B cell (primary cell): Measurements from ENCODE around the gene ZRANB1. TPM values are rescaled to one million over a fixed set of nuclear protein-coding genes. Genes with fewer than 3 reads are reported as not detected.

ENCODE experiments used
- ATAC-seq: fragments of 200-7000 bp; cut with Tn5 transposase; one replicate; pipeline ENCODE4 v1.10.0; 2021; ENCODE audit warnings: low read depth, mild to moderate bottlenecking, moderate number of reproducible peaks, moderate library complexity
- CTCF ChIA-PET: fragments of 350-600 bp; sonication (Branson Sonifier 250); formaldehyde crosslinking; loops from one replicate; lab custom pipeline; 2021; ENCODE audit warnings: antibody characterized with exemption, inconsistent platforms; lab: Charles Lee
- POLR2A ChIA-PET: fragments of 350-600 bp; sonication (Branson Sonifier 250); formaldehyde crosslinking; loops from one replicate; lab custom pipeline; 2021; ENCODE audit warnings: antibody characterized with exemption; lab: Charles Lee
- DNase-seq: peaks from one replicate; pipeline ENCODE4 v3.0.0; 2013
- H2AFZ ChIP-seq: 2 replicates; pipeline ENCODE4 v1.6.1; 2012; ENCODE audit warnings: mild to moderate bottlenecking, low read depth, low read length; ENCODE audit not compliant: insufficient read depth, poor library complexity, severe bottlenecking
- H3K27ac ChIP-seq, 2 donors: 1 replicate in 1 of 2; 2 replicates in 1 of 2; pipeline ENCODE4 v1.5.1; 2012 to 2013; ENCODE audit warnings: low read length in 2 of 2, mild to moderate bottlenecking in 2 of 2, moderate library complexity in 1 of 2
- H3K27me3 ChIP-seq, 4 experiments: fragments of 200-600 bp in 1 of 4; sonication (generic) in 1 of 4; replicated peaks in 1 of 4; 1 replicate in 2 of 4; 2 replicates in 2 of 4; pipeline versions ENCODE4 v1.6.1 to v1.7.0; 2013 to 2016; ENCODE audit warnings: low read length in 3 of 4, mild to moderate bottlenecking in 2 of 4, mixed read lengths in 1 of 4, moderate library complexity in 1 of 4; ENCODE audit not compliant: insufficient read depth in 4 of 4, control insufficient read depth in 3 of 4; ENCODE audit errors: control extremely low read depth in 1 of 4
- H3K36me3 ChIP-seq, 2 experiments: replicated peaks in 1 of 2; 1 replicate in 1 of 2; 2 replicates in 1 of 2; pipeline versions ENCODE4 v1.6.1 to v1.7.1; 2013; ENCODE audit warnings: low read length in 1 of 2; ENCODE audit not compliant: insufficient read depth in 2 of 2, control insufficient read depth in 1 of 2; ENCODE audit errors: control extremely low read depth in 1 of 2, extremely low read depth in 1 of 2
- H3K4me1 ChIP-seq, 2 donors: fragments of 200-600 bp in 1 of 2; sonication (generic) in 1 of 2; 1 replicate in 1 of 2; 2 replicates in 1 of 2; pipeline versions ENCODE4 v1.5.1 to v1.6.1; 2013 to 2017; ENCODE audit warnings: low read length in 2 of 2; ENCODE audit not compliant: control insufficient read depth in 2 of 2, insufficient read depth in 2 of 2
- H3K4me2 ChIP-seq: replicated peaks from 2 replicates; pipeline ENCODE3; 2012; ENCODE audit warnings: mild to moderate bottlenecking, low read depth, low read length; ENCODE audit not compliant: poor library complexity, severe bottlenecking
- H3K4me3 ChIP-seq, 5 experiments: fragments of 200-600 bp in 1 of 5; sonication (generic) in 1 of 5; 1 replicate in 3 of 5; 2 replicates in 2 of 5; pipeline versions ENCODE4 v1.5.1 to v1.7.0; 2011 to 2016; ENCODE audit warnings: low read length in 4 of 5, mild to moderate bottlenecking in 4 of 5, low read depth in 2 of 5, control low read depth in 1 of 5, moderate library complexity in 1 of 5; ENCODE audit not compliant: insufficient read depth in 1 of 5; ENCODE audit errors: control extremely low read depth in 1 of 5, extremely low read depth in 1 of 5
- H3K79me2 ChIP-seq: fragments of 200-600 bp; sonication (generic); one replicate; pipeline ENCODE4 v1.6.0; 2016; ENCODE audit warnings: low read length; ENCODE audit not compliant: control insufficient read depth, insufficient read depth
- H3K9ac ChIP-seq: fragments of 200-600 bp; sonication (generic); 2 replicates; pipeline ENCODE4 v1.6.1; 2017; ENCODE audit warnings: mild to moderate bottlenecking, low read length, moderate library complexity
- H3K9me3 ChIP-seq, 3 donors: one replicate each; pipeline versions ENCODE4 v1.6.1 to v1.7.1; 2013; ENCODE audit warnings: low read length in 2 of 3; ENCODE audit not compliant: control insufficient read depth in 2 of 3, insufficient read depth in 1 of 3; ENCODE audit errors: control extremely low read depth in 1 of 3
- H4K20me1 ChIP-seq: 2 replicates; pipeline ENCODE4 v1.6.0; 2012; ENCODE audit warnings: mild to moderate bottlenecking, low read length; ENCODE audit not compliant: insufficient read depth, control insufficient read depth, poor library complexity, severe bottlenecking
- H3K27ac Mint-ChIP-seq: one replicate; pipeline ENCODE4 v1.8.0; 2021; ENCODE audit warnings: mixed read lengths
- H3K27me3 Mint-ChIP-seq: one replicate; pipeline ENCODE4 v1.8.0; 2021; ENCODE audit warnings: mixed read lengths
- H3K4me1 Mint-ChIP-seq: one replicate; pipeline ENCODE4 v1.8.0; 2021; ENCODE audit warnings: mixed read lengths
- H3K4me3 Mint-ChIP-seq: one replicate; pipeline ENCODE4 v1.8.0; 2021; ENCODE audit warnings: mixed read lengths
- H3K9me3 Mint-ChIP-seq: one replicate; pipeline ENCODE4 v1.8.0; 2022; ENCODE audit warnings: mixed read lengths; ENCODE audit not compliant: insufficient read depth
- EZH2 ChIP-seq: IDR thresholded peaks from 2 replicates; pipeline ENCODE4 v1.6.1; 2012; ENCODE audit warnings: borderline replicate concordance, low read depth, mild to moderate bottlenecking, moderate library complexity, low read length; ENCODE audit not compliant: insufficient read depth, poor library complexity, severe bottlenecking
- WGBS: methylation state at CpG from one replicate; pipeline ENCODE4 v1.1.5; 2013; ENCODE audit warnings: missing lambda C conversion rate; ENCODE audit not compliant: insufficient coverage; 5-methylcytosine and 5-hydroxymethylcytosine counted together
- intact Hi-C: fragments of 100-400 bp; cut with micrococcal nuclease; formaldehyde crosslinking; loops from one replicate; pipeline ENCODE4 v1.10.0; 2022
- polyA plus RNA-seq: library from polyadenylated mRNA; depleted of rRNA; stranded (reverse); fragments of >200 nt; gene quantifications from 2 replicates; pipeline ENCODE4 v1.2.3, GENCODE V29; 2012
- total RNA-seq, 2 donors: library from RNA; stranded (reverse); fragments of 120-200 nt in 1 of 2; gene quantifications; 1 replicate in 1 of 2; 2 replicates in 1 of 2; pipeline versions ENCODE4 v1.2.3 to v1.2.4, GENCODE V29; 2013 to 2022
- TF ChIP-seq, protein P1 (sequence below): fragments of 200-600 bp; IDR thresholded peaks from one replicate; pipeline ENCODE4 v1.8.0; 2022; ENCODE audit warnings: antibody characterized with exemption, mild to moderate bottlenecking

The ZRANB1 gene
- total and polyA plus RNA-seq, 2 donors (not counting 1 experiment from before 2014, with no cell fraction given) = 6.5 to 28.0 TPM

DNA sequence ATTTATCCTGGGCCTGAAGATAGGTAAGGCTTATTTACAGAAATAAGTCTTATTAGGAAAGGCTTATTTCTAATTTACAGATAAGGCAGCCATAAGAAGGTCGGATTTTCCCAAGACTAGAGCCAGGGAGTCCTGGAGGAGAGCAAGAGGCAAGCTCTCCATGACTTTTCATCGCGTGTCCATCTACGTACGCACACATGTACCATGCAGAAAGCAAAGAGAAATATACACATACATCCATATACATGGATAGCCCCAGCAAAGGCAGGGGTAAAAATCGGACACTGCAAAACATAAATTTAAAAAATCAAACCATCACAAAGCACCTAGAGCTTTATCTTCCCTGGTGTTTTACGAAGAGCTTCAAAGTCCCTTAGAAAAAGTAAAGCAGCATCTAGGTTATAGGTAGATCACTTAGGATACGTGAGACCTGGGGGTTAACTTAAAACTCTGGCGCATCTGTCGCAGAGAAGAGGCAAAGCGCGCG lies 25.8 kb upstream of the ZRANB1 start:
- H3K9me3 Mint-ChIP-seq = no peaks in the 10 kb centered on the region
- H3K36me3 ChIP-seq = no peaks in the 10 kb centered on the region
- H4K20me1 ChIP-seq = peaks cover 29% of the 10 kb centered on the region
- peaks cover 0 to 5% (median 4%) of the 10 kb centered on the region in 4 experiments for H3K27me3 ChIP-seq
- peaks cover 16% of the 10 kb centered on the region for H3K27me3 Mint-ChIP-seq
- POLR2A ChIA-PET = interaction anchor here (0.8 to 1.1 kb wide), 2 partner anchors 115 to 803 kb away, joined by 3 read pairs; partner anchors contain the start of genes ABRAXAS2 and EDRF1
- H3K4me2 ChIP-seq = peak overlapping the region; percentile 88
- no peaks in the 10 kb centered on the region for H3K9me3 ChIP-seq
- H3K27ac Mint-ChIP-seq = peak overlapping the region; percentile 90
- peak overlapping the region; percentile 85 for H3K9ac ChIP-seq
- no peak for TF ChIP-seq EZH2
- TF ChIP-seq, protein P1, sequence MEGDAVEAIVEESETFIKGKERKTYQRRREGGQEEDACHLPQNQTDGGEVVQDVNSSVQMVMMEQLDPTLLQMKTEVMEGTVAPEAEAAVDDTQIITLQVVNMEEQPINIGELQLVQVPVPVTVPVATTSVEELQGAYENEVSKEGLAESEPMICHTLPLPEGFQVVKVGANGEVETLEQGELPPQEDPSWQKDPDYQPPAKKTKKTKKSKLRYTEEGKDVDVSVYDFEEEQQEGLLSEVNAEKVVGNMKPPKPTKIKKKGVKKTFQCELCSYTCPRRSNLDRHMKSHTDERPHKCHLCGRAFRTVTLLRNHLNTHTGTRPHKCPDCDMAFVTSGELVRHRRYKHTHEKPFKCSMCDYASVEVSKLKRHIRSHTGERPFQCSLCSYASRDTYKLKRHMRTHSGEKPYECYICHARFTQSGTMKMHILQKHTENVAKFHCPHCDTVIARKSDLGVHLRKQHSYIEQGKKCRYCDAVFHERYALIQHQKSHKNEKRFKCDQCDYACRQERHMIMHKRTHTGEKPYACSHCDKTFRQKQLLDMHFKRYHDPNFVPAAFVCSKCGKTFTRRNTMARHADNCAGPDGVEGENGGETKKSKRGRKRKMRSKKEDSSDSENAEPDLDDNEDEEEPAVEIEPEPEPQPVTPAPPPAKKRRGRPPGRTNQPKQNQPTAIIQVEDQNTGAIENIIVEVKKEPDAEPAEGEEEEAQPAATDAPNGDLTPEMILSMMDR = no peak
- H3K4me3 ChIP-seq = peak overlapping the region; percentile 61 to 87 (median 79)
- H3K79me2 ChIP-seq = peaks cover 39% of the 10 kb centered on the region
- peaks cover 18 to 20% of the 10 kb centered on the region in 2 donors for H3K4me1 ChIP-seq
- intact Hi-C loops = loop anchor here (1.0 to 5.0 kb wide), 8 partner anchors 115 to 1909 kb away; partner anchors contain the start of genes ABRAXAS2, ACADSB, BUB3 and EEF1AKMT2
- peak overlapping the region; percentile 69 for H2AFZ ChIP-seq
- 14% methylated on average over 11 of the region's 13 CpGs for WGBS
- no peak for DNase-seq
- CTCF ChIA-PET = interaction anchor here (0.8 to 1.0 kb wide), 2 partner anchors 76 to 90 kb away, joined by 3 to 4 read pairs; no protein-coding TSS in a partner anchor
- no peak for ATAC-seq
- H3K4me1 Mint-ChIP-seq = peaks cover 35% of the 10 kb centered on the region
- peak overlapping the region; percentile 53 to 86 for H3K27ac ChIP-seq
- peak overlapping the region; percentile 90 for H3K4me3 Mint-ChIP-seq
